PC-3 (cell line): ENCODE results near the gene AGO1. TPM values are rescaled to one million over a fixed set of nuclear protein-coding genes. Genes with fewer than 3 reads are reported as not detected.
"Not testable (repeated sequence)": the region's sequence is repeated elsewhere in the genome, so short reads cannot be mapped to it uniquely, and the experiment has no call there.

Experiments used
- ATAC-seq: fragments of 200-7000 bp; cut with Tn5 transposase; 2 replicates; pipeline ENCODE4 v1.9.1; 2020; ENCODE audit warnings: mild to moderate bottlenecking, moderate library complexity
- BruUV-seq: library from RNA; stranded (reverse); fragments of 400-500 nt; replicated peaks from 2 replicates; lab custom pipeline; 2021; lab: Mats Ljungman, UMichigan
- CTCF ChIA-PET: fragments of 300-600 bp; sonication (Branson Sonifier 250); formaldehyde crosslinking; loops from one replicate; lab custom pipeline; 2022; ENCODE audit warnings: antibody characterized with exemption; lab: Charles Lee
- POLR2A ChIA-PET: fragments of 300-600 bp; sonication (Branson Sonifier 250); formaldehyde crosslinking; loops from one replicate; lab custom pipeline; 2022; ENCODE audit warnings: antibody characterized with exemption; ENCODE audit not compliant: unreplicated experiment; lab: Charles Lee
- DNase-seq: peaks from one replicate; pipeline ENCODE4 v3.0.0-alpha.2; 2015
- H2AFZ ChIP-seq: fragments of 300-600 bp; sonication (generic); 2 replicates; pipeline ENCODE4 v1.6.0; 2016; ENCODE audit warnings: antibody characterized with exemption, low read length
- H3F3A ChIP-seq: fragments of 300-600 bp; sonication (generic); one replicate; pipeline ENCODE4 v1.6.0; 2017; ENCODE audit warnings: antibody characterized with exemption, low read length, control low read depth, mild to moderate bottlenecking; ENCODE audit not compliant: unreplicated experiment
- H3K27ac ChIP-seq: fragments of 300-600 bp; sonication (generic); 2 replicates; pipeline ENCODE4 v1.5.1; 2016; ENCODE audit warnings: mild to moderate bottlenecking, low read length
- H3K27me3 ChIP-seq: fragments of 300-600 bp; sonication (generic); 2 replicates; pipeline ENCODE4 v1.6.1; 2016; ENCODE audit warnings: low read length, mixed read lengths
- H3K36me3 ChIP-seq: fragments of 300-600 bp; sonication (generic); 2 replicates; pipeline ENCODE4 v1.6.1; 2016; ENCODE audit warnings: low read depth, mixed run types, low read length, mixed read lengths
- H3K4me1 ChIP-seq: fragments of 300-600 bp; sonication (generic); 2 replicates; pipeline ENCODE4 v1.5.1; 2016; ENCODE audit warnings: low read length; ENCODE audit not compliant: insufficient read depth
- H3K4me2 ChIP-seq: fragments of 300-600 bp; sonication (generic); 2 replicates; pipeline ENCODE4 v1.6.0; 2016; ENCODE audit warnings: low read length
- H3K4me3 ChIP-seq: fragments of 300-600 bp; sonication (generic); 2 replicates; pipeline ENCODE4 v1.5.1; 2016; ENCODE audit warnings: mild to moderate bottlenecking, low read length, mixed read lengths
- H3K79me2 ChIP-seq: fragments of 300-600 bp; sonication (generic); 2 replicates; pipeline ENCODE4 v1.6.1; 2017; ENCODE audit warnings: low read length, mixed read lengths
- H3K9ac ChIP-seq: fragments of 300-600 bp; sonication (generic); 2 replicates; pipeline ENCODE4 v1.6.0; 2016; ENCODE audit warnings: mild to moderate bottlenecking, low read length
- H3K9me2 ChIP-seq: fragments of 300-600 bp; sonication (generic); replicated peaks from 2 replicates; pipeline ENCODE4 v1.6.1; 2016; ENCODE audit warnings: mixed run types, low read length, mixed read lengths
- H3K9me3 ChIP-seq: fragments of 300-600 bp; sonication (generic); 2 replicates; pipeline ENCODE4 v1.6.1; 2016; ENCODE audit warnings: low read length, mixed read lengths
- H4K20me1 ChIP-seq: fragments of 300-600 bp; sonication (generic); 2 replicates; pipeline ENCODE4 v1.6.1; 2016; ENCODE audit warnings: low read length, mixed read lengths
- CTCF ChIP-seq: fragments of 300-600 bp; sonication (generic); conservative IDR thresholded peaks from 2 replicates; pipeline ENCODE4 v1.5.1; 2017; ENCODE audit warnings: antibody characterized with exemption, low read depth, mild to moderate bottlenecking, low read length
- EZH2 ChIP-seq: fragments of 300-600 bp; sonication (generic); IDR thresholded peaks from one replicate; pipeline ENCODE4 v1.6.1; 2017; ENCODE audit warnings: antibody characterized with exemption, mild to moderate bottlenecking, low read length; ENCODE audit not compliant: unreplicated experiment
- EZH2phosphoT487 ChIP-seq: fragments of 300-600 bp; sonication (generic); IDR thresholded peaks from 2 replicates; pipeline ENCODE4 v1.6.1; 2018; ENCODE audit warnings: mild to moderate bottlenecking, antibody characterized with exemption, low read length, borderline replicate concordance
- intact Hi-C: fragments of 100-400 bp; cut with micrococcal nuclease; formaldehyde crosslinking; loops from 2 replicates; pipeline ENCODE4 v1.9.0; 2023
- total RNA-seq: library from RNA; depleted of rRNA; stranded (reverse); fragments of >200 nt; gene quantifications from 2 replicates; pipeline ENCODE4 v1.2.3, GENCODE V29; 2014

The AGO1 gene
- total RNA-seq, 1 experiment from 2014 or later, result 15.4 TPM

DNA sequence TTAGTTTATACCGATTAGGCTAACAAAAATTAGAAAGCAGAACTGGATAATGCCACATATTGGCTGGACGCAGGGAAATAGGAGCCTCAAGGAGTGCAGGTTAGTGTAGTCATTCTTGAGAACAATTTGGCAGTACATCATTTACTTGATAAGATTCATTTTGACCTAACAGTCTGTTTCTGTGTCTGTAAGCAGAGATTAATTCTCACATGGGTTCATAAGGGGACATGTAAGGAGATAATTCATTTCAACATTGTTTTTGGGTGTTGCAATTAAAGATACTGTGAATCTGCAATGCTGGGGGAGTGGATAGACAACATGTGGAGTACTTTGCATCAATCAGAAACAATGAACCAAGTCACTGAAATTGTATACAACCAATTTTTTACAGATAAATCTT is 79.9 kb downstream of the AGO1 start:
- 0 out of 2 replicates have a peak, but pooled peaks cover 3% of the 10 kb centered on the region for H3K79me2 ChIP-seq
- no peaks in the 10 kb centered on the region for H3F3A ChIP-seq
- no peaks in the 10 kb centered on the region for H4K20me1 ChIP-seq
- no peak overlapping the region for H2AFZ ChIP-seq
- TF ChIP-seq EZH2, result no peak
- TF ChIP-seq CTCF, result no peak
- no peak for TF ChIP-seq EZH2phosphoT487
- H3K36me3 ChIP-seq, result no peaks in the 10 kb centered on the region; the same call in 1 of the 2 replicates
- DNase-seq (no peak), ATAC-seq (no peak)
- intact Hi-C loops, result no loop called here
- H3K27me3 ChIP-seq, result no peaks in the 10 kb centered on the region
- H3K4me1 ChIP-seq, result no peaks in the 10 kb centered on the region
- CTCF ChIA-PET, result no interaction called here
- BruUV-seq, result no TSS peak
- no peak overlapping the region for H3K27ac ChIP-seq
- POLR2A ChIA-PET, result no interaction called here
- no peaks in the 10 kb centered on the region for H3K9me3 ChIP-seq
- H3K4me3 ChIP-seq, result no peak overlapping the region
- H3K9ac ChIP-seq, result no peak overlapping the region
- H3K9me2 ChIP-seq, result no peaks in the 10 kb centered on the region
- H3K4me2 ChIP-seq, result no peak overlapping the region

- H3F3A ChIP-seq, H3K4me2 ChIP-seq, BruUV-seq, H3K27me3 ChIP-seq, intact Hi-C loops, DNase-seq, H3K9me2 ChIP-seq, ATAC-seq, CTCF ChIA-PET, H3K4me3 ChIP-seq, H3K79me2 ChIP-seq, POLR2A ChIA-PET, H3K9ac ChIP-seq, H3K36me3 ChIP-seq, H3K4me1 ChIP-seq, H4K20me1 ChIP-seq, H3K27ac ChIP-seq, H2AFZ ChIP-seq, H3K9me3 ChIP-seq: not testable (repeated sequence)
Observed at GRCh38 chr1:35964277-35964676, 81.3 kb downstream of the AGO1 start.

DNA sequence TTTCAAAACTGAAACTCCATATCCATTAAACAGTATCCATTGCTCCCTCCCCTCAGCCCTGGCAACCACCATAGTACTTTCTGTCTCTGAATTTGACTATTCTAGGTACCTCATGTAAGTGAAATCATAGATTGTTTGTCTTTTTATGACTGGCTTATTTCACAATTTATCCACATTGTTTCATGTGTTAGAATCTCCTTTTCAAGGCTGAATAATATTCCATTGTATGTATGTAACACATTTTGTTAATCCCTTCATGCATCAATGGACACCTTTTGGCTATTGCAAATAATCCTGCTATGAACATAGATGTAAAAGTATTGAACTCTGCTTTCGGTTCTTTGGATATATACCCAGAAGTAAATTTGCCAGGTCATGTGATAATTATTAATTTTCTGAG is 85.4 kb downstream of the AGO1 start:
- Histone ChIP-seq H3K36me3 (peaks cover 11% of the 10 kb centered on the region), H3K27ac (no peak overlapping the region), H3K9ac (no peak overlapping the region), H3K4me2 (no peak overlapping the region), H3K4me1 (no peaks in the 10 kb centered on the region), H3K9me3 (no peaks in the 10 kb centered on the region), H3K9me2 (no peaks in the 10 kb centered on the region), H3F3A (no peaks in the 10 kb centered on the region), H3K4me3 (no peak overlapping the region), H3K79me2 (0 out of 2 replicates have a peak, but pooled peaks cover 3% of the 10 kb centered on the region), H4K20me1 (no peaks in the 10 kb centered on the region), H3K27me3 (no peaks in the 10 kb centered on the region), H2AFZ (no peak overlapping the region)
- CTCF ChIA-PET, result no interaction called here
- POLR2A ChIA-PET, result no interaction called here
- ATAC-seq, result no peak
- TSS peak; percentile 13 for BruUV-seq
- intact Hi-C loops, result no loop called here
- TF ChIP-seq EZH2phosphoT487 (no peak), CTCF (no peak), EZH2 (no peak)
- DNase-seq, result no peak
